HT-29 (cell line): ENCODE results near the gene SHISA4. TPM values are rescaled to one million over a fixed set of nuclear protein-coding genes. Genes with fewer than 3 reads are reported as not detected.
A peak's percentile ranks its signal among the peaks of the same experiment; 100 is the strongest.
"Not testable (repeated sequence)": the region's sequence is repeated elsewhere in the genome, so short reads cannot be mapped to it uniquely, and the experiment has no call there.

ENCODE experiments used
- DNase-seq: peaks from one replicate; pipeline ENCODE4 v3.0.0-alpha.2; 2015; ENCODE audit warnings: low spot score
- small RNA-seq: library from RNA; depleted of rRNA; stranded (forward); fragments of <200 nt; gene quantifications from one replicate; pipeline ENCODE3, GENCODE V24; 2014
- total RNA-seq: library from RNA; depleted of rRNA; stranded (reverse); fragments of >200 nt; shearing (Covaris generic); gene quantifications from 2 replicates; pipeline ENCODE4 v1.2.3, GENCODE V29; 2014; rRNA removed

The SHISA4 gene
- total RNA-seq, 1 experiment from 2014 or later, result 6.6 TPM

- no peak for DNase-seq
Observed at GRCh38 chr1:201928266-201928665, 39.6 kb downstream of the SHISA4 start.

GRCh38 chr1:201930137-201930536 lies 41.4 kb downstream of the SHISA4 start:
- DNase-seq, result no peak

- DNase-seq, result no peak
Observed at GRCh38 chr1:201930803-201931202, 42.1 kb downstream of the SHISA4 start.

- peak; percentile 15 for DNase-seq
Observed at GRCh38 chr1:201933840-201934430, 45.2 kb downstream of the SHISA4 start.

GRCh38 chr1:201937624-201938213 lies 49.0 kb downstream of the SHISA4 start:
- no peak for DNase-seq

GRCh38 chr1:201938440-201939035 lies 49.8 kb downstream of the SHISA4 start:
- DNase-seq, result no peak

- no peak for DNase-seq
Observed at GRCh38 chr1:201939148-201939547, 50.5 kb downstream of the SHISA4 start.

- no peak for DNase-seq
Observed at GRCh38 chr1:201939574-201939973, 50.9 kb downstream of the SHISA4 start.

GRCh38 chr1:201940316-201940715 lies 51.6 kb downstream of the SHISA4 start:
- DNase-seq, result not testable (repeated sequence)

GRCh38 chr1:201941420-201942128 lies 52.9 kb downstream of the SHISA4 start:
- DNase-seq, result no peak

- DNase-seq, result no peak
Observed at GRCh38 chr1:201942129-201942495, 53.4 kb downstream of the SHISA4 start.

Small RNA genes within 50 kb of the gene (small RNA-seq; reads per million reads assigned to genes)
- gene MIR6739, result not detected

Other genes with a start within 250 kb of the SHISA4 start
- 21.5 and 39.6 TPM in 2 replicates for gene IPO9, start 59.7 kb upstream of the SHISA4 start, total RNA-seq
- gene LMOD1, start 57.6 kb downstream of the SHISA4 start, total RNA-seq, result not detected in 2 replicates
- gene TIMM17A, start 66.6 kb downstream of the SHISA4 start, total RNA-seq, result 39.2 and 39.9 TPM in 2 replicates
- 131 and 140 TPM in 2 replicates for gene RNPEP, start 93.8 kb downstream of the SHISA4 start, total RNA-seq
- 812 and 1,050 TPM in 2 replicates for gene ELF3, start 121.7 kb downstream of the SHISA4 start, total RNA-seq
- 0.69 TPM in 1 of 2 replicates, not detected in the other for gene GPR37L1, start 234.0 kb downstream of the SHISA4 start, total RNA-seq